ENCODE data around the gene UCK1.

DNA sequence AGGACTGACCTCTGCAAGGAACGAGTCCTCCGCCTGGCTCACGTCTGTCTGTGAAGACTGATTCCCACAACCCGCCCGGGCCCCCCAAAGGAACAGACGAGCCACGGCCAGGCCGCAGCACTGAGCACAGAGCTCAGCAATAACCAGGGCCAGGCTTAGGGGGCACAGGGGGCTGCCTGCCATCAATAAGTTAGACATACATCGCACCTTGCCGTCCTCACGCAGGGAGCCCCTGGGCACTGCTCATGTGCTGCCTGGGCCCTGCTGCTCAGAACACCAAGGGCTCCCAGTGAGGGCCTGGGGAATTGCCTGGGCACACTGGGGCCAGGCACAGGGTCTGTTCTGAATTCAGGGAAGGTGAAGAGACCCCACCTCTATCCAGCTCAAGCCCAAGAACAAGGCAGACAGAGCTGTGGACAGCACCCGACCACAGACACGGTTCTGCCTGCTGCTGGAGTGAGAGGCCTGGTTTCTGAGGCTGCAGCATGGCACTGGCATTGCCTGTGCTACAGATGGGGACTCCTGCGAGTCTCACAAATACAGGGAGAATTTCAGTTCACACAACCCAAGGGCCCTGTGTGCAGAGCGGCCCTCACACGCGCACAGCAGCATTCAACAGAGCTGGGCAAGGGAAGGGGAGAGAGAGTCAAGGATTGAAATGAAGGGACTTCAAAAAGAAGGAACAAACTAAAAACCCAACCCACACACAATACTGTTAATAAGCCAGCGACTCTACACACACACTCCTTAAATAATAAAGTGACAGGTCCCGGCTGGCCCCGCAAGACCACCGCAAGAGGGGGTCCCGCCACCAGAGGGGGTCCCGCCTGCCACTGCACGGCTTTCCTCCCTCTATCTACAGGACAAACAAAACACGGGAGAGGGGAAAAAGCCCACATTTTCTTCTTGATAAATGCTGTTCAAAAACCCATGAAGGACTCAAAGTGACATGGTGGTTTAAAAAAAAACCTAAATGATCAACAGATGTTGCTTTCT is 46.2 kb upstream of the UCK1 start:
- TF ChIP-seq, protein P1, sequence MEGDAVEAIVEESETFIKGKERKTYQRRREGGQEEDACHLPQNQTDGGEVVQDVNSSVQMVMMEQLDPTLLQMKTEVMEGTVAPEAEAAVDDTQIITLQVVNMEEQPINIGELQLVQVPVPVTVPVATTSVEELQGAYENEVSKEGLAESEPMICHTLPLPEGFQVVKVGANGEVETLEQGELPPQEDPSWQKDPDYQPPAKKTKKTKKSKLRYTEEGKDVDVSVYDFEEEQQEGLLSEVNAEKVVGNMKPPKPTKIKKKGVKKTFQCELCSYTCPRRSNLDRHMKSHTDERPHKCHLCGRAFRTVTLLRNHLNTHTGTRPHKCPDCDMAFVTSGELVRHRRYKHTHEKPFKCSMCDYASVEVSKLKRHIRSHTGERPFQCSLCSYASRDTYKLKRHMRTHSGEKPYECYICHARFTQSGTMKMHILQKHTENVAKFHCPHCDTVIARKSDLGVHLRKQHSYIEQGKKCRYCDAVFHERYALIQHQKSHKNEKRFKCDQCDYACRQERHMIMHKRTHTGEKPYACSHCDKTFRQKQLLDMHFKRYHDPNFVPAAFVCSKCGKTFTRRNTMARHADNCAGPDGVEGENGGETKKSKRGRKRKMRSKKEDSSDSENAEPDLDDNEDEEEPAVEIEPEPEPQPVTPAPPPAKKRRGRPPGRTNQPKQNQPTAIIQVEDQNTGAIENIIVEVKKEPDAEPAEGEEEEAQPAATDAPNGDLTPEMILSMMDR (IDR thresholded peaks at IDR 0.05; ENCODE audit: low read depth, low read length) = no peak
- no peak for TF ChIP-seq EZH2phosphoT487 (IDR thresholded peaks at IDR 0.05; ENCODE audit: low read depth)

Data from OCI-LY3 (cell line).